Mucosa of rectum (tissue), 2 donors: Measurements from ENCODE around the gene MEGF9.

Source experiments
- H3K27ac ChIP-seq, 2 donors: one replicate each; pipeline ENCODE4 v1.7.0; 2013; ENCODE audit warnings: inconsistent platforms in 2 of 2, low read depth in 2 of 2, low read length in 2 of 2
- H3K27me3 ChIP-seq, 2 donors: one replicate each; pipeline ENCODE4 v1.7.0; 2013; ENCODE audit warnings: low read length in 2 of 2; ENCODE audit not compliant: control insufficient read depth in 2 of 2, insufficient read depth in 2 of 2
- H3K36me3 ChIP-seq, 2 donors: one replicate each; pipeline ENCODE4 v1.7.0; 2013; ENCODE audit warnings: low read length in 2 of 2; ENCODE audit not compliant: control insufficient read depth in 2 of 2, insufficient read depth in 2 of 2
- H3K4me1 ChIP-seq, 2 donors: one replicate each; pipeline ENCODE4 v1.7.0; 2013; ENCODE audit warnings: low read length in 2 of 2, mild to moderate bottlenecking in 1 of 2; ENCODE audit not compliant: control insufficient read depth in 2 of 2, insufficient read depth in 2 of 2
- H3K4me3 ChIP-seq, 2 donors: one replicate each; pipeline ENCODE4 v1.7.0; 2013; ENCODE audit warnings: low read length in 2 of 2
- H3K9ac ChIP-seq, 2 donors: one replicate each; pipeline ENCODE4 v1.7.0; 2013; ENCODE audit warnings: low read length in 2 of 2, low read depth in 1 of 2, mild to moderate bottlenecking in 1 of 2
- H3K9me3 ChIP-seq, 2 donors: one replicate each; pipeline ENCODE4 v1.7.0; 2013; ENCODE audit warnings: low read length in 2 of 2; ENCODE audit not compliant: control insufficient read depth in 2 of 2
- donor health status: healthy.
- donor health status: Normal muscosa, but diverticular disease.

The MEGF9 gene

GRCh38 chr9:120568816-120569215 lies 145.5 kb downstream of the MEGF9 start:
- no peak overlapping the region for H3K9ac ChIP-seq
- H3K9me3 ChIP-seq = no peaks in the 10 kb centered on the region
- H3K27me3 ChIP-seq = no peaks in the 10 kb centered on the region
- H3K36me3 ChIP-seq = peaks cover 32 to 55% of the 10 kb centered on the region in 2 donors
- H3K27ac ChIP-seq = no peak overlapping the region
- H3K4me3 ChIP-seq = no peak overlapping the region
- H3K4me1 ChIP-seq = no peaks in the 10 kb centered on the region

GRCh38 chr9:120567874-120568273 lies 146.4 kb downstream of the MEGF9 start:
- Histone ChIP-seq H3K36me3 (peaks cover 36 to 55% of the 10 kb centered on the region in 2 donors), H3K4me3 (no peak overlapping the region), H3K9ac (no peak overlapping the region), H3K27me3 (no peaks in the 10 kb centered on the region), H3K4me1 (no peaks in the 10 kb centered on the region), H3K27ac (no peak overlapping the region), H3K9me3 (no peaks in the 10 kb centered on the region)

- H3K27ac ChIP-seq = no peak overlapping the region
- H3K4me3 ChIP-seq = no peak overlapping the region
- no peaks in the 10 kb centered on the region for H3K27me3 ChIP-seq
- H3K9me3 ChIP-seq = no peaks in the 10 kb centered on the region
- H3K9ac ChIP-seq = no peak overlapping the region
- no peaks in the 10 kb centered on the region for H3K4me1 ChIP-seq
- peaks cover 36 to 54% of the 10 kb centered on the region in 2 donors for H3K36me3 ChIP-seq
Measured at GRCh38 chr9:120567081-120567480, 147.2 kb downstream of the MEGF9 start.

- peaks cover 22 to 33% of the 10 kb centered on the region in 2 donors for H3K36me3 ChIP-seq
Measured at GRCh38 chr9:120564589-120564988, 149.7 kb downstream of the MEGF9 start.

GRCh38 chr9:120562861-120563443 lies 151.3 kb downstream of the MEGF9 start:
- no peaks in the 10 kb centered on the region for H3K4me1 ChIP-seq
- no peaks in the 10 kb centered on the region for H3K27me3 ChIP-seq
- H3K36me3 ChIP-seq = peaks cover 12 to 19% of the 10 kb centered on the region in 2 donors
- H3K27ac ChIP-seq = no peak overlapping the region
- no peak overlapping the region for H3K4me3 ChIP-seq
- no peaks in the 10 kb centered on the region for H3K9me3 ChIP-seq
- H3K9ac ChIP-seq = no peak overlapping the region

More at GRCh38 chr9:120564589-120564988, 149.7 kb downstream of the MEGF9 start:
- H3K4me3 ChIP-seq = no peak overlapping the region
- no peaks in the 10 kb centered on the region for H3K27me3 ChIP-seq
- H3K9ac ChIP-seq = no peak overlapping the region
- H3K9me3 ChIP-seq = no peaks in the 10 kb centered on the region
- no peaks in the 10 kb centered on the region for H3K4me1 ChIP-seq
- H3K27ac ChIP-seq = no peak overlapping the region

GRCh38 chr9:120561709-120562108 lies 152.6 kb downstream of the MEGF9 start:
- no peaks in the 10 kb centered on the region for H3K4me1 ChIP-seq
- H3K9me3 ChIP-seq = no peaks in the 10 kb centered on the region
- no peak overlapping the region for H3K4me3 ChIP-seq
- no peaks in the 10 kb centered on the region for H3K27me3 ChIP-seq
- no peak overlapping the region for H3K27ac ChIP-seq
- no peak overlapping the region for H3K9ac ChIP-seq
- peaks cover 7 to 13% of the 10 kb centered on the region in 2 donors for H3K36me3 ChIP-seq

- Histone ChIP-seq H3K9me3 (no peaks in the 10 kb centered on the region), H3K4me3 (no peak overlapping the region), H3K9ac (no peak overlapping the region), H3K27ac (no peak overlapping the region), H3K27me3 (no peaks in the 10 kb centered on the region), H3K36me3 (peaks cover 0 to 4% of the 10 kb centered on the region in 2 donors), H3K4me1 (no peaks in the 10 kb centered on the region)
Measured at GRCh38 chr9:120559546-120559945, 154.7 kb downstream of the MEGF9 start.

GRCh38 chr9:120558454-120558853 lies 155.8 kb downstream of the MEGF9 start:
- H3K27me3 ChIP-seq = no peaks in the 10 kb centered on the region

GRCh38 chr9:120557205-120557604 lies 157.1 kb downstream of the MEGF9 start:
- H3K4me1 ChIP-seq = no peaks in the 10 kb centered on the region
- no peak overlapping the region for H3K4me3 ChIP-seq
- no peak overlapping the region for H3K27ac ChIP-seq

More at GRCh38 chr9:120558454-120558853, 155.8 kb downstream of the MEGF9 start:
- H3K27ac ChIP-seq = no peak overlapping the region
- H3K4me3 ChIP-seq = no peak overlapping the region
- H3K4me1 ChIP-seq = no peaks in the 10 kb centered on the region
- H3K36me3 ChIP-seq = peaks cover 0 to 4% of the 10 kb centered on the region in 2 donors
- no peak overlapping the region for H3K9ac ChIP-seq
- H3K9me3 ChIP-seq = no peaks in the 10 kb centered on the region

GRCh38 chr9:120556775-120557174 lies 157.5 kb downstream of the MEGF9 start:
- no peaks in the 10 kb centered on the region for H3K36me3 ChIP-seq
- no peak overlapping the region for H3K27ac ChIP-seq
- no peak overlapping the region for H3K9ac ChIP-seq
- H3K4me3 ChIP-seq = no peak overlapping the region
- no peaks in the 10 kb centered on the region for H3K9me3 ChIP-seq
- no peaks in the 10 kb centered on the region for H3K4me1 ChIP-seq
- no peaks in the 10 kb centered on the region for H3K27me3 ChIP-seq

More at GRCh38 chr9:120557205-120557604, 157.1 kb downstream of the MEGF9 start:
- Histone ChIP-seq H3K27me3 (no peaks in the 10 kb centered on the region), H3K9me3 (no peaks in the 10 kb centered on the region), H3K9ac (no peak overlapping the region), H3K36me3 (no peaks in the 10 kb centered on the region)
